HG03060 (cell line): Measurements from ENCODE around the gene INSIG2.

Source experiments
- ATAC-seq: cut with Tn5 transposase; IDR thresholded peaks from one replicate; pipeline ENCODE4 v1.9.1; 2021; ENCODE audit warnings: low read depth, moderate number of reproducible peaks; ENCODE audit not compliant: unreplicated experiment

INSIG2 gene

DNA sequence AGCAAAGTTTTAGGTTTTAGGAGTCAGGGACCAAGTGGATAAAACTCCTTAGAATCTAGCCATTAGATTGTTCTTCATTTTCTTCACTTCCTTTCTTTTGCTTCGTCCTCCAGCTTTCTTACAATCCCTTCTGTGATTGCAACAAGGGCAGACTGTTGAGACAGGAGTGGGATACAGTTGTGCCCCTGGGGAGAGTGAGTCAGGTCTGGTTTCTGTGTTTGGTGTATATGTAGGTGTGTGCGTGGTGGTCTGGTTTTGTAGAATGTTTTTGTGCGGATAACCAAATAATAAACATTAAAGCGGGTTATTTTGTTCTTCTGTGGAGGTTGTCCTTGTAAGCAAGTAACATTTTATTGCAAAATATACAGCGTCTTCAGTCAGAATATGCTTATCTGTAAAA, 7.3 kb downstream of the INSIG2 start:
- no peak for ATAC-seq

DNA sequence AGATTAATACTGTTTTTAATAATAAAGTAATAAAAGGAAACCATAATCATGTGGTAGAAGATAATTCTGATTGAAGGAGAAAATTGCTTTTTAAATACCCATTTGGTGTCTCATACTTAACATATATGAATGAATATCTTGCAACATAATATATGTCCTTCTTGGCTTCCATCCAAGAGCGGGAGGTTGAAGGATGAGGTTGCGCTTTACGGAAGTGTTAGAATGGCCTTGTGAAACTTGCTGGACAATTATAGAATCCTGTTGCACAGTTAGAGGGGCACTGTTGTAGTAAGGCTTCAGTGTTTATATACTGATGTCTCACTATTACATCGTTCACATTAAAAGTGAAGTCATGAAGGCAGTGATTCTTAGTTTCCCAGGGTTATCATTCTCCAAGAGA, 9.4 kb downstream of the INSIG2 start:
- no peak for ATAC-seq

DNA sequence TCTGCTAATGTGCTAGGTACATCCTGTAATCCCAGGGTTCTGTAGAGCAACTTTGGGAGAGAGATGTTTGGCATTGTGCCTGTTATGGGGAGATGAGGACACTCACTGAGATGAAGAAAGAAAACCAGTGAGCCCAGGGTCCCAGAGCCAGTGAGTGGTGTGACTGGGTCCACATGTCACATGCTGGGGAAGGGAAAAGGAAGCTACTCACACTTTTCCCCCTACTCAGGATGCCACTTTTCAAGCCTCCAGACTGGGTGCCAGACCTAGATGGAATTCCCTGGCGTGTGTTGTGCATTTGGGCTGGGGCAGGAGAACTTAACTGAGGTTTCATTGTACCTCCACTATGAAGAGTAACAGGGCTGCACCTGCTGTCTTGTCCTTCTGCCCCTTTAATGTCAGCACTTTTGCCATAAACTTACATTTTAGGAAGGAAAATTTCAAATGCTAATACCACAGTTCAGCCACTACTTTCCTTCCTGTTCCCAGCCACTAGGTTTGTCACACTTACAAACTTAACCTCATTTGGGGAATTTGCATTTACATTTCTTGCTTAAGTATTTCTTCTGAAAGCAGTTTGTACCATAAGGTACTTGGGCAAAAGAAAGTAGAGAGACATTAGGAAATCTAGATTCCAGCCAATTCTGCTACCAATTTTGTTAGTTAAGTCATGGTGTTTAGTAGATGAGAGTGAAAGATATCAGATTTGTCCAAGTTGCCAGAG, 10.2 kb downstream of the INSIG2 start:
- ATAC-seq = no peak

DNA sequence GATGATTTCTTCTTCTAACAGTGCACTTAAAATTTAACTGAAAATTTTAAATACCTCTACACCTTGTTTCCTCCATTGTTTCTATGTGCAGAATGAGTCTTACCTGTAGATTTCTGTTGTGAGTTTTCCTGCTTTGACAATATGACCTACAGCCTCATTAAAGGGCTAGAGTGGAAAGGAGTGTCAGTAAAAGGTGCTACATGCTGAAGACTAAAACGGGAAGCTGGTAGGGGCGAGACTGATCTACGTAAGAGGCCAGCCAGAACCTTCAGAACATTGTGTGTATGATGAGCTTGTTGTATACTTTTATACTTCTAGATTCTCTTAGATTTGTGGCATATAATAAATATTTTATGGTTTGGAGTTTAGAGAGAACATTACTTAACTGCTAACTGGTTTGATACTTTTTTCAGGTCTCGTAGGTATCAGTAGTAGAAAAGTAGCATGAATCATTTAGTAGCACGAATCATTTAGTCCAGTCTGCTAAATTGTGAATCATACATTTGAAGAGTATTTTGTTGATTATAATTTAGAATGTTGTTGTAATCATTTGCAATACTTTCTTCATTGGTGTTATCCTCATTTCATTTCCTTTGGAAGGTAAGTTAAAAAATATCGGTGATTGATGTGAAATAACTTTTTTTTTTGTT, 14.3 kb downstream of the INSIG2 start:
- no peak for ATAC-seq

DNA sequence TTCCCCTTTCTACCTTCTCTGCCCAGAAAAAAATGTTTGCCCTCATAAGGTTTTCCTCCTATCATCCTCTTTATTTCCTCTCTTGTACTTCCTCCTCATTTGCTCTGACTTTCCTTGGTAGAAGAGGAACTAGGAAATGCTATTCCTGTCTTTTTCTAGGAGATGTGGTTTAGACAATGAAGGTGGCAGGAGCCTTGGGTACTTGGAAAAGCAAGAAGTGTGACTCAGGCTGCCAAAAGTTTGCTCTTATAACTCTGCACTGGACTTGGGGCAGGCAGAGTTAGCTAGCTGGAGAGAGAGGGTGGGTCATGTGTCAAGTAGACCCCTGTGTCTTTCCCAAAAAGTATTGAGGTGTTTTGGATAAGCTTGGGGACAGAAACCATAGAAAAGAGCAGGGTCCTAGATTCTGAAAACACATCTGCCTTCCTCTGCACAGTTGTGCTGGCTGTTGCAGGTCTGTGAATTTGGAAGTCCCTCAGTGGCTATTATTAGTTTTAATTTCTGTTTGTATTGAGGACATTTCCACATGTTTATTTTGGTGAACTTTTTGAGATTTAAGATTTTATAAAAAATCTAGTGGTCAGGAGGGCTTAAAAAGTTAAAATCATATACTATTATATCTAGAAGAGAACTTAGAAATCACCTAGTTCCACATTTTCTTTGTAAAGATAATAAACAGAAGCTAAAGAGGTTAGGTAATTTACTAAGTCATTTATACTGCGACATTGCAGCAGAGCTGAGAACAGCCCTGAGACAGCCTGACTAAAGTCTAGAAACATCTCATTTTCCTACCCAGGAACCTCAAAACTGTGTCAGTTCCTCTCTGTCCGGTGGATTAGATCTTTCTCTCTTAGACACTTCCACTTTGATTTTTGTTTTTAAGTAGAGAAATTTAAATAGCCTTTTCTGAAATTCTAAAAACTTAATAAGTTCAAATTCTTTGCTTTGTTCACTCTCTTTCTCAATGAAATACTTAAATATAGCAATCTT, 16.0 kb downstream of the INSIG2 start:
- ATAC-seq = peak; percentile 97

DNA sequence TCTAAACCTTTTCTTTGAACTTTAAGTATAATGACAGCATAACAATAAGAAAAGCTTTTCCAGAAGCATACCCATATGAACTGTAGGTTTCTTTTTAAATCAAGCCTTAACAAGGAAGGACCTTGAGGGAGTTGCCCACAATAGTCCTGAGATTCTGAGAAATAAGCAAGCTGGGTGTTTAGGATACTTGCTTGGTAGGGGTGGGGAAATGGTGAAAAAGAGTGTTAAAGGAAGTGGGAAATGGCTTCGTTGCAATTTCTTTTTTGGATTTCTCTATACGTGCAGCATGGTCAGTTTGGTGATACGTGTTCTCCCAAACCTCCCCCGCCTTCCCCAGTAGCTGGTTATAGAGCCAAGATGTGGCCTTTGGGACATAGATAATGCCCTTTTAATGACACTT, 17.2 kb downstream of the INSIG2 start:
- no peak for ATAC-seq

DNA sequence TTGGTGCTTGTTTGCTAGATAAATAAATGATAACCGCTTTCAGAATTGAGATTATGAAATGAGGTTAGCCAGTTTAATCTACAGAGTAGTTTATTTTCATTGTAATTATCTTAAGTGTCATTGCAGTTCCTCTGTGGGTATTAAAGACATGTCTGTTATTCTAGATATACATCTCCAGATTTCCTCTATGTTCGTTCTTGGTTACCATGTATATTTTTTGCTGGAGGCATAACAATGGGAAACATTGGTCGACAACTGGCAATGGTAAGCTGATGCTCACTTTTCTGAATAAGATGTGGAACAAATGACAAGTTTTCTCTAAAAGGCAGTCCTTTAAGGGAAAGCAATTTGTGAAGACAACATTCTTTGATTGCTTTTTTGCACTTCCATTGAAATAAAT, 18.7 kb downstream of the INSIG2 start:
- ATAC-seq = no peak

DNA sequence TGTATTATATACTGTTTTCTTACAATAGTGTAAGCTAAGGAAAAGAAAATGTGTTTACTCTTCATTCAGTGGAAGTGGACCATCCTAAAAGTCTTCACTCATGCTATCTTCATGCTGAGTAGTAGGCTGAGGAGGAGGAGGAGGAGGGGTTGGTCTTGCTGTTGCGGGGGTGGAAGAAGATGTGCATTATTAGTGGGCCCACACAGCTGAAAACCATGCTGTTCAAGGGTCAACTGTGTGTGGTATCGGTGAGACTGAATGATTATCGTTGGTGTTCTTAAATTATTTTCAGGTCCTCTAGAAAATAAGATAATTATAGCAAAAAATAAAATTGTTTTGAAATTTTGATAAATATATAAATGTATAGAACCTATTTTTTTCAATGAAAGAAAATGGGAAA, 22.0 kb downstream of the INSIG2 start:
- ATAC-seq = no peak

DNA sequence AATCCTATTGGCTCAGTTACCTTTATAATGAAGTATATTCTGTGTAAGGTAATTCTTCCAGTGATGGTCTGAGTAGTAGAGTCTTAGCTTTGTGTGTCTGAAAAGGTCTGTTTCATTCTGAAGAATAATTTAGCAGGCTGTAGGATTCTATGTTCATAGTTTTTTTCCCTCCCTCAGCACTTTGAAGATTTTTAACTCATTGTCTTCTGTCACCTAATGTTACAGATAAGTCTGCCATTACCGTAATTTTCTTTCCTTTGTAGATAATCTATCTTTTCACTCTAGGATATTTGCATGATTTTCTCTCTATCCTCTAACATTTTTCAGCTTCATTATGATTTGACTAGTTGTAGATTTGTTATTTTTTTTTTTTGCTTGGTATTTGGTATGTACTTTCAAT, 22.7 kb downstream of the INSIG2 start:
- ATAC-seq = no peak

DNA sequence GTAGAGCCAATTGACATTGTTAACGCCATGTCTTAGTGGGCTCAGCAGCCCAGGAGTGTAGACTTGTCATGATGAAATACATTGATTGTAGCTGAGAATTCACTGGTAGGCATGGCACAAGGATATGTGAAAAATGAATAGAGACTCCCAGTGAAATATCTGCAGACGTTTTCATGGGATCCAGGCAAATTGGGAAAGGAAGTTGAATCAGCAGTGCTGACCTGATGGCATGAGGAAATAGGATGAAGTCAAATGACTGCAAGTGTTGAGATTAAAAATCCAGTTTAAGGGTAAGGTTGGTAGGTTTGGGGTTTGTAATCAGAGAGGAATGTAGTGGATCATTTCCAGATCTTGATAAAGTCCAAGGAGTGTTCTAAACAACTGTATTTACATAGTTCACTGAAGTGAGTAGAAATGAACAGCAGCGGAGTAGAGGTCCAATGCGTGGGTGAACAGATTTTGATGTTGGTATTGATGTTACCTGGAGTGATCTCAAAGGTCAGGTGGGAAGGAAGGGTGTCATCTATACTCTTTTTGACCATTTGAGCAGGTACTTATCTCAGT, 24.6 kb downstream of the INSIG2 start:
- no peak for ATAC-seq

DNA sequence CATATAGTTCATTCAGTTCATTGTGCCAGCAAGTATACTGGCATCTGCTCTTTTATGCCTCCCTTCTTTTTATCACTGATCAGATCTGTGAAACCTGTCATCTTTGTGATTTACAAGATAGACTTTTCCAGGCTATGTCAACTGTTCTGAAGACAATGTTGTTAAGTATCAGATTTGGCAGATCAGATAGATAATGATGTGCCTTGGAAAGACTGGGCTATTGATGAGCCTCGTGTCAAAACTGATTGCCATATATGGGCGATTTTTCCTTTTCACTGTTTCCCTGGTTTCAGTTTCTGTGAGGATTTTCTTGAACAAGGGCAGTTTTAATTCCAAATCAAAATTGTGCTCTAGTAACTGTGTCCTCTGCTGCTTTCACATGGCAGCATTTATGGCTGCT, 26.6 kb downstream of the INSIG2 start:
- ATAC-seq = no peak

DNA sequence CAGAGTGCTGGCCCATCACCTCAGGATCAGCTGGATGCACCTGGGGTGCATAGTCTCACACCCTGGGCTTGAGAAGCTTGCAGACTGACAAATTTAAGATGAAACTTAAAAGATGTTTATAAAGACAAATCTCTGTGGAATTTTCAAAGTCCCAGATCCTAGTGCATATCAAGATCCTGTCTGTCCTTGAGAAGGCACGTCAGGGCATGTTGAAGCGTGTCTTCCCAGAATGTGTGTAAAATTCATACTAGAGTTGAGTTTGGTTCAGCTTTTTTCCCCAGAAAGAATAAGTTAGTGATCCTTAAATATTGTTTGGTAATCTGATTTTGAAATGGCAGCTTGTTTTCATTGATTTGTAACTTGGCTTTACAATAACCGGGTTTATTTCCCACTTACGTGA, 27.5 kb downstream of the INSIG2 start:
- no peak for ATAC-seq

DNA sequence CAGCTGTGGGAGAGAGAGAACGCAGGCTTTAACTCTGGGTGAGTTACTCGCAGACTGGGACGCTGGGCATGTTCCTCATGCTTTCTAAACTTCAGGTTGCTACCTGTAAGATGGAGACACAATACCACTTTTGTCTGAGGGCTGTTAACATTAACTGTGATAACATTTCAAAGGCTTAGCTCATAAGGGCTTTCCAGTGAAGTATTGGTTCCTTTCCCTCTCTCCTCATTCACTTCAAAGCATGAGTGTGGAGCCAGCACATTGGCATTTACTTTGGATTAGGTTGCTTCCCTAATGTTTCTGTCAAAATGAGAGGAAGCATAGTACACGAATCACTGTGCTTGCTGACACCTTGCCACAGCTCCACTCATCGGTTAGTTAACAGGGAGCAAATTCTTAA, 30.2 kb downstream of the INSIG2 start:
- no peak for ATAC-seq

DNA sequence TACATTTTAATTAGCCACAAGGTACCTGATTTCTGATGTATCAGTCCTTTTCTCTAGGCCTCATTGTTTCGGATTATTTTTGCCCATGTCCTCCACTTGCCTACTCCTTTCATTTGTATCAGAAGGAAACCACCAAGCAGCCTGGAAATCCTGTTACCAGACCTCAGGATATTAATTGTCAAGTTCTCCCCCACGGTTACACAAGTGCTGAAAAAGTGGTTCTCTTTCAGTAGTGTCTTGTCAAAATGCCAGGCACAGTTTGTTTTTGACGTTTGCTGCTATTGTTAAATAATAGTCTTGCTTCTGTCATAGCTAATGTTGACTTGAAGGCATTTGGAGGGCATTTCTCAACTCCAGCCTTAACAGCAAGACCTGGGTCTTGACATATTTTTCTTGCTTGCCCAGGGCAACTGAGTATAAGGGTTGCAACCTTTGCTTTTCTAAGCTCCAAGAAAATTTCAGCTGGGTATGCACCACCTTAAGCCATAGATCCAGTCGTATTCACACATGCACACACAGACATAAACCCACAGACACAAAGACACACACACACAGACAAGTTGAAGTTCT, 31.0 kb downstream of the INSIG2 start:
- no peak for ATAC-seq

DNA sequence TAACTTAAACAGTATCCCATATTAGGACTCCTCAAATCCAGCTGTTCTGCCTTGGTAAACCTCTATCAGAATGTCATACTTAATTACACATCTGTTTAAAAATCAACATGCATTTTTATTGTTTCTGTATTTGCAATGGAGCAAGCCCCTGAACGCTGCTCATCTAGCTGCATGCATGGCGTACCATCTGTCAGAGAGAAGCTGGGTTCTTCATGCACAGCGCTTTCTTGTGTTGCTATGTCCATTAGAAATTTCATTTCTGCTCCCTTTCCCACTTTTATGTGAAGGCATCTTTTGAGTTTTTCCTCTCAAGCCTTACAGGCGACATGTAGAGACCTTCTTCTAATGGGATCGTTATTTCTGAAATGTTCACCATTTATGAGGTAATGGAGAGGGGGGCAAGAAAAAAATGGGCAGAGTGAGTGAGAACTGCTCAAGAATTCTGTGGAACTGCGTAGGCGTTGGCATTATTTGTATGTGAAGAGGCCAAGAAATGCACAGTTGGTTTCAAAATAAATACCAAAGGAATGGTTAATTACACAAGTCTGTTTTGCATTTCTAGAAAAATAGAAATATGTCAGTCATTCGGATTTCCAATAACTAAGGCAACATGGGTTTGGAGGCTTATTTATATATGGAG, 31.6 kb downstream of the INSIG2 start:
- no peak for ATAC-seq

DNA sequence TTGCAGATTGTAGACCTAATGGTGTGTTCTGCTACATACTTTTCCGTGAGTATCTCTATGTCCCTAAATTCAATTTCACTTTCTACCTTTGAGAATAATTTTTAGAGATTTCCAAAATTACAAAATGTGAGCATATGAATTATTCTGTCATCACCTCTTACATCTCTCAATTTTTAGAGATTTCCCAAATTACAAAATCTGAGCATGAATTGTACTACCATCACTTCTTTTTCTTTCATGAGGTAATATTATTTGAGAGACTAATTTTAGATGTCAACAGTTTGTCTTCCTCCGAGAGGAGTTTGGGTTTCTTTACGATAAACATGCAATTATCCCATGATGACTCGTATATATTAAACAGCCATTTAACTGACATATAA, 32.1 kb downstream of the INSIG2 start:
- ATAC-seq = no peak

DNA sequence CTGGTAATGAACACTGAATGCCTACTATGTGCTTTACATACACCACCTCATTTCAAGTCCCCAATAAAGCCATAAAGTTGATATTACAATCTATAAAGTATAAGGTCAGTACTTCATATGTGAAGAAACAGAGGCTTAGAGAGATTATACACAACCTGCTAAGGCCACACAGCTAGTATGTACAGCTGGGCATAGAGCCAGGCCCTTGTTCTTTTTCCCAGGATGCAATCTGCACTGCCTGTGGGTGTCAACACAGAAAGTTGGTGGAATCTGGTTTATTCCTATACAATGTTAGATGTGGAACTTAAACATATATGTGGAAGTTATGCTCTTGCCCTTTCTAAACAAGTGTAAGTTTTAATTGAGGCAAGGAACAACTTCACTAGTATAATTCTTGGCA, 32.8 kb downstream of the INSIG2 start:
- ATAC-seq = no peak

DNA sequence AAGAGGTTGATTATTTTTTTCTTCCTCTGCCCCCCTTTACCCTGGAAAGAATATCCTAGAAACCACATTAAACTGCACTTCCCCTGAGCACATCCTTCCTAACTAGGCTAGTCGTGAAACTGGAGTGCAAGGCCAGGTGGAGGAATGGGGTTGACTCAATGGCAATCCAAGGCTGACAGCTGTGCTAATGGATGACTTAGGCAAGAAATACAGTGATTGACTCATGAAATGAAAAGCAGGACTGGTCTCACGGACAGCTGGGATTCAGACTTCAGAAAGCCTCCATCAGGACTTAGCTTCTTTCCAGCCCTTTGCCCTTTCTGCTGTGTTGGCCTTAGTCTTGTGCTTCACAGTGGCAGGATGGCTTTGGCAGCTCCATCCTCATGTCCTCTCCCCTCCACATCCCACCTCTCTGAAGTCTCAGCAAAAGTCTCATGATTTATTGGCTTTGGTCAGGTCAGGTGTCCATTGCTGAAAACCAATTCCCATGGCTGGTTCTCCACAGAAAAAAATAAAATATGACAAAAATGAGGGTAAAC, 33.8 kb downstream of the INSIG2 start:
- no peak for ATAC-seq

DNA sequence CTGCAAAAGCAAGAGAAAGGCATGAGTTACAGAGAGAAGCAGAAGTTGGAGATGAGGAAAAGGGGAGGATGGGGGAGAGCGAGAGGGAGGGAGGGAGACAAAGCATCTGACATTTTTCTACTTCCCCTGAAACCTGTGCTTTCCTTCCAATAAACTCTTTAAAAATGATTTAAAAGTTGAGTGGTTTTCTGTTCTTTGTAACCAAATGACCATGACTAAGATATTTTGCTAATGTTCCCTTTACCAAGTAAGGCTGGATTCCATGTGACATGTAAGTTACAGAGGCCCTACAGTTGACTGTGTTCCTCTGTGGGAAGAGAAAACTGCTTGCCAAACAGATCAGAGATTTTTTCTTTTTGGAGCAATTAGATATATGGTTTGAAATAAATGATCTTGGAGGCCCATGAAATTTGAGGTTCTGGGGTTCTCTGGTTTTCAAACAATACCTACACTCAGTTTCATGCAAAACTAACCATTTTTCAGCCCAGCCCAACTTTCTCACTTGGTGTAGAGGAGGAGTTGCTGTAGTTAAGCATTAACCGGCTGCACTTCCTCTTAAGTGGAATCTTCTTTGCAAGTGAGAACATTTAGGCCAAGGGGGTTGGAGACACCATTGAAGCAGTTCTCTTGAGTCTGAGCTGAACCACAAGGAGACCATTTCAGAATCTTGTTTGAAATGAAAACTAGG, 34.5 kb downstream of the INSIG2 start:
- ATAC-seq = peak; percentile 90
